HuH-7 (cell line): Measurements from ENCODE around the gene WDR11.
"Not testable (repeated sequence)": the region's sequence is repeated elsewhere in the genome, so short reads cannot be mapped to it uniquely, and the experiment has no call there.

Experiments used
- DNase-seq: peaks from one replicate; pipeline ENCODE4 v3.0.0; 2011; ENCODE audit warnings: low spot score

The WDR11 gene

DNA sequence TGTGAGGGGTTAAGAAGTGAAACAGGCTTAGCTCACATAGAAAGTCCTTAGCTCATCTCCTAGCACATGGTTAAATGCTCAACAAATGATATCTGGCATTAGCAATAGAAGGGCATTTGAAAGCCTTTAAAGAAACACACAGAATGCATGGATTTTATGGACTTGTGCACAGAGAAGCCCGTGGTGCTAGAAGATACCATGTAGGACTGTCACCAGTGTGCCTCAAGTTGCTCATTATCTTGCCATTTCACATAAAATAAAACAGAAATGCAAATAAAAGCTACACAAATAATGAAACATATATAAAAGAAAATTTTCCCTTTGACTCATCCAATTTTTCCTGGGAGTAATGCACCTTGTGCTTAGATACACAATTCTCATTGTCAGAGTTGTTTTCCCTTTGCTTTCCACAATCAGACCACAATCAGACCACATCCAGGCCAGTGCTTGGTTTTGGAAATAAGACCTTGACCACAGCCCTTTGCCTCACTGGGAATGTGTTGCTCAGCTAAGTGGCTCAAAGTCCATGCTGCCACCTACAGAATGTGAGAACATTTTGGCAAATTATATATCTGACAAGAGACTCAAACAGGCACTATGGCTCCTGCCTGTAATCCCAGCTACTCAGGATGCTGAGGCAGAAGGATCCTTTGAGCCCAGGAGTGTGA is 9.5 kb upstream of the WDR11 start:
- no peak for DNase-seq

DNA sequence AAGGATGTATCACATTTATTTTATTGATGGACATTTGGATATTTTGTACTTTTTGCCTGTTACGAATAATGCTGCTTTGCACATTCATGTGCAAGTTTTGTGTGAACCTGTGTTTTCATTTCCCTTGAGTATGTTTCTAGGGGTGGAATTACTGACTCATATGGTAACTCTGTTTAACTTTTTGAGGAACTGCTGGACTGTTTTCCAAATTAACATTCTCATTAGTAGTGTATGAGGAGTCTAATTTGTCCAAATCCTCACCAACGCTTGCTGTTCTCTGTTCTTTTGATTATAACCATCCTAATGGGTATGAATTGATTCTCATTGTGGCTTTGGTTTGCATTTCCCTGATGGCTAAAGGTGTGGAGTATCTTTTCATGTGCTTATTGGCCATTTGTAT is 3.2 kb downstream of the WDR11 start:
- DNase-seq = no peak

GRCh38 chr10:120861178-120861855 is 10.2 kb downstream of the WDR11 start:
- no peak for DNase-seq

GRCh38 chr10:120873741-120874140 is 22.6 kb downstream of the WDR11 start:
- no peak for DNase-seq

DNA sequence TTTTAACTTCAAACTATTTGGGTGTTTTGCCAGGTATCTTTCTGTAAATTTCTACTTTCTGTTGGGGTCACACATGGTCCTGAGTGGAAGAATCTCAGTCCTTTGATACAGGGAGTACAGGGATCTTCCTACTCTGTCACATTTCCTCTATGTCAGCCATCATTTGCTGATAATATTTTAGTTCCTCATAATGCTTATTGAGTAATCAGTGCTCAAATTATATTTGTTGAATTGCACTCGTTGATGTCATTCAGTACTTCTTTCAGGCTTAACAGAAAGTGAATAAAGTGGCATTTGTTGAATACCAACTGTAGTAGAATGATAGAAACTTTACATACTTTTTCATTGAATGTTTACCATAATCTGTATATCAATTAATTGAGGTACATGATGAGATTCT is 31.9 kb downstream of the WDR11 start:
- DNase-seq = no peak

GRCh38 chr10:120887482-120887881 is 36.3 kb downstream of the WDR11 start:
- no peak for DNase-seq

DNA sequence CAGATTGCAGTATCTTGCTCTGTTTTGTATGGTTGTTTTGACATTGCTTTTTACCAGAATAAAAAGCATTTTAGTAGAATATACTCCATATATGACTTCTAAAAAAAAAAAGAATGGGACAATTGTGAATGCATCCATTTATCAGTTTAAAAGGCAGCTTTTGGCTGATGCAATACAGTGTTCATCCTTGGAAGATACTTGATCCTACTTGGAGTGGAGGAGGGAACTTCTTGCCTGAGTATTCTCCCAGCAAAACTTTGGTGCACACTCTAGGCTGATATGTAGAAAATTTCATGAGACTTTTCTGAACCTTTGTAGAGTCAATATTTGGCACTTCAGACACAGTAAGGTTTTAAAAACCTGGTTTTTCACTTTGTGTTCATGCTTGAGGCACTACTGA is 40.2 kb downstream of the WDR11 start:
- no peak for DNase-seq

DNA sequence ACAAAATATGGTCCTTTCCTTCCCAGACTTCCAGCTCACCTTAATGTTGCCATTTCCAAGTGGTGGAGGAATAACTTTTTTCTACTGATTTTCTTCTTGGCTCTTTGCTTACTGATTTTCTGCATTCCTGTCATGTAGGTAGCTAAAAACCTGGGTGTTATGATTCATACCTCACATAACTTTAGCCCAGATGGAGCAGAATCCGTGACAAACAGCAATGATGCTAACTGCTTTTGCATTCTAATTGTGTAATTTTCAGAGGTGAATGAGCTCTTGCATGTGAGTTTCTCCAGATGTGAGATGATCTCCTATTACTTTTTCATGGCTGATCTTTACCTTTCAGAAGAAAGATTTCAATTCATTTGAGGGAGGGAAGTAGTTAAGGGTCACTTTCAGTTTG is 43.4 kb downstream of the WDR11 start:
- DNase-seq = no peak

- DNase-seq = no peak
These were observed 46.2 kb downstream of the WDR11 start for GRCh38 chr10:120897343-120897742.

DNA sequence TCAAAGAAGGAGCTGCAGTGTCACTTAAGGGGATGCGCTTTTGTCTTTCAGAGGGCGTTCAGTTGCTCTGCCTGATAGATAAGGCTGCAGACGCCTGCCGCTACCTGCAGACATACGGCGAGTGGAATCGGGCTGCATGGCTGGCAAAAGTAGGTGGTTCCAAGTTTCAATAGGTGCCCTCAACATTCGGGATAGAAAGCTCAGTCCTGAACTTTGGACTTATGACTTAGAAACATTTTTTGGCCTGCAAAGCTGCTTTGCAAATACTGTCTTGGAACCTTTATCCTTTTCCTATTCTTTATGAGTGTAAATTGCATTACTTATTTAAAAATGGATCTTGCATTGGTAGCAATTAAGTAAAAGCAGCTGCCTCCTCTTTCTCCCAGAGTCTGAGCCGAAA is 54.1 kb downstream of the WDR11 start:
- no peak for DNase-seq

DNA sequence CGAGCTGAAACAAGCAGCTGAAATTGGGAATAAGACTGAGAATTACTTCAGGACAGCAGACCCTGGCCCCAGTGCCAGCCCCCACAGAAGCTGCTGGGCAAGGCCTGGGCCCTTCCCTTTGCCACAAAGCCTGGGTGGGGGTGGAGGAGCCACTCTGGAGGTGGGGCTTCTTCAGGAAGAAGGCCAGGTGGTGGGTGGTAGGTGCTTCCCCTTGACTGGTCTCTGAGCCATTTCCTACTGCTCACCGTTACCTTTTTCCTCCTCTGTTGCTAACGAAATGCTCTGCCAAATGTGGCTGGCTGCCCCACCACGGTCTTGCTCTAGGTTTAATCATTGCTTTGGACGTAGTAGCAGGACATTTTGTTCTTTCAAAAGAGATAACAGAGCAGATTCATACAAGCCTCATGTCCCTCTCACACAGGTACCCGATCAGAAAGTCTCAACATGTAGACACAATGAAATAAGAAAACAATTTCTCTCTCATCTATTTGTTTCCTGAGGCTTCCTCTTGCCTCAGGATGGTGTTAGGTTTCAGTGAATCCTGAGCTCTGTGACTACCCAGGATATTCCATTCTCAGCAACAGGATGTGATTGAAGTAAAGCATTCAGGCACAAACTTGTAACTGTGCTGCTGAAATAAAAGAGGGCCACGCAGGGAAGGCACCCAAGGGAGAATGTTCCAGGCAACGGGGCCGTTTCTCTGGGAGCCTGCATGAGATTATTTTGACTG is 66.5 kb downstream of the WDR11 start:
- no peak for DNase-seq

GRCh38 chr10:120923886-120924285 is 72.7 kb downstream of the WDR11 start:
- not testable (repeated sequence) for DNase-seq

- DNase-seq = no peak
These were observed 75.4 kb downstream of the WDR11 start for GRCh38 chr10:120926611-120927010.

DNA sequence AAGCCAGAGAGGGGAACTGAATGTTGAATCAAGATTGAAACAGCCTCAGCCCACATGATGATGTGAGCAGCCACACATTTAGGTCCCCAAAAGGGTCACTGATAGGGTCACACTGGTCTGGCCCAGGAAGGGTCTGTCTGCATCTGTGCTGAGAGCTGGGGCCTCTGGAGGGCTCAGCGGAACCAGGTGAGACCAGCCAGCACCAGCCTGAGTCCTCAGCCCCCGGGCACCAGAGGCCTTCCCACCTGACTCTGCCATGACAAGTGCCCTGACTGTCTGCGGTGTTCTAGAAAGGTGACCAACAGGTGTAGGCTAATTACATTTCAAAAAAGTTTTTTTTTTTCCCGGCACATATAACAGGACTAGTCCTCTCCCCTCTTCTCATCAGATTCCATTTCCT is 76.2 kb downstream of the WDR11 start:
- no peak for DNase-seq

GRCh38 chr10:120929166-120929565 is 78.0 kb downstream of the WDR11 start:
- DNase-seq = no peak

GRCh38 chr10:120931423-120931822 is 80.3 kb downstream of the WDR11 start:
- no peak for DNase-seq

DNA sequence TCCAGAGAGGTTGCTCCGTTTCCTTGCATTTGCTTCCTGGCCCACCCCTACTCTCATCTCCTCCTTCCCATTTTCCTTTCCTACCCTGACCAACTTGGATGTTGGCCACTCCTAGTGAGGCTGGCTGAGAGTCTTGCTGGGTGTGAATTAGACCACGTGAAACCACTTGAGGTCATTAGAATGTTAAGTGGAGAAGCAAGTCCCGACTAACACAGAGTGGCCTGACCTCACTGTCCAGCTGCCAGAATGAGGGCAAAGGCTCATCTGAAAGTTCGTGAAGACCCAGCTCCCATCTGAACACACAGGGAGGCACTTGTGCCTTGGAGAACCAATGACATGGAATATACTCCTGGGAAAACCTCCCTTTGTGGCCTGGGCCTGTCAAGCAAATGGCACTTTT is 80.8 kb downstream of the WDR11 start:
- DNase-seq = no peak

GRCh38 chr10:120938822-120939221 is 87.7 kb downstream of the WDR11 start:
- DNase-seq = no peak

DNA sequence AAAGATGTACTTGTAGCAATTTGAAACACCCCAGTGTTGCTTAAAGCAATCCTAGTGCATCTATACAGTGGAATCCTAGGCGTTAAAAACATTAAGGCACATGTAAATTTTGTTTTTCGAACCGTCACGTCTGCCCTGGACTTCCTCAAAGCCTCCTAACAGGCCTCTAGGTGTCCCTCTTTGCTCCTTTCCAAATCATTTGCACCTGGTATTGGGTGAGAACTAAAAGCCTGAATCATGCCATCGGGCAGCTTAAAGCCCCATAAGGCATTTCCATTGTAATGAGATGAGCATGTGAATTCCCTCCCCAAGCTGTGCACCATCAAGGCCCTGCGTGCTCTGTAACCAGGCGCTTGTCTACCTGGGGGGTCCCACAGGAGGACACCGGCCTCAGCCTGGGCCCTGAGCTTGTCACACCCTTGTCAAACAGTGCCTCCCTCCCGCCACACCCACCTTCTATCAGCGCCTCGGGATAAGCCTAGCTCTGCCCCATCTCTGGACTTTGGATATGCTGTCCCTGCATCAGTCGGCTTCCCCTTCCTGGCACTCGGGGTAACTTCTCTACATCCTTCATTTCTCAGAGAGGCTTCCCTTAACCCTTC is 89.2 kb downstream of the WDR11 start:
- no peak for DNase-seq

GRCh38 chr10:120941501-120941900 is 90.3 kb downstream of the WDR11 start:
- no peak for DNase-seq

DNA sequence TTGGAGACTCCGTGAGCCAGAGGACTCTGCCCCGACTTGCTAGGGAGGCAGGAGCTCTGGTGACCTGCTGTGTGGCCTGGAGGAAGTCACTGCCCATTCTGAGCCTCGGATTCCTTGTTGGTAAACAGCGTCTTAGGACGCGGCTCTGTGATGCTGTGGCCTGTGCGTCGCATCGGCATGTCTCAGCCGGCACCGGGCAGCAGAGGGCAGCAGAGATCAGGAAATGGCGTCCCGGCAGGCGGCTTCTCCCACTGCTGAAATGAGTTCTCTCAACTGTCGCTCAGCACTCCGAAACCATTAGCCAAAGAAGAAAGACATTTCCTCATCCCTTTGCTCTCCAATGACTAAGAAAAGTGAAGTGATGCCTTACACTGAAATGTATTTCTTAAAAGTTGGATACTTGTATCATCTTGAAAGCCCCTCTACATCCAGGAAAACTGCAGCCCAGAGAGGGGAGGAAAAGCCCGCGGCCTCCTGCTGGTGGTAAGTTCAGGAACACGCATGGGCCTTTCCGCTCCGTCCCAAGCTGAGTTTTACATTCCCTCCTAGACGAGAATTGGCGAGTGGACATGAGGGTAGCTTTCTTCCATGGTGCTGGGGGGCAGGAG is 91.7 kb downstream of the WDR11 start:
- DNase-seq = peak; percentile 80

DNA sequence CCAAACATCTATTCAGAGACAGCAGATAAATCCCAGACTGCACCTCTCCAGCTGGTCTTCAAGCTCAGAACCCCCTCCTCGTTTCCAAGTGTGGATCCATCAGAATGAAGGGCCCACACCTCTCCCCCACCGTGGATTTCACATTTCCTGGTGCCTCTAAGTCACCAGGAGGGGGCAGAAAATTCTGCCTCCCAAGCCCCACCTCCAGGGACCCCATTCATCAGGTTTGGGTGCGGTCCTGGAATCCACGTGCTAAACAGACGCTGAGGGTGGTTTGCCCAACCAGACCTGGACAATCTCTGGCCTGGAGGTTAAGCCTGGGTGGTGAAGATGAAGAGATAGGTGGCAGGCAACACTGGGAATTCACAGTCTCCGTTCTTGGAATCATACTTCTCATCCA is 92.4 kb downstream of the WDR11 start:
- no peak for DNase-seq
